Measurements from ENCODE around the gene C4A. TPM values are rescaled to one million over a fixed set of nuclear protein-coding genes. Genes with fewer than 3 reads are reported as not detected.
"Not testable (repeated sequence)": the region's sequence is repeated elsewhere in the genome, so short reads cannot be mapped to it uniquely, and the experiment has no call there.

C4A gene
- total RNA-seq, 1 experiment from 2014 or later: 1.5 TPM

GRCh38 chr6:32005538-32005880 is 23.7 kb downstream of the C4A start:
- not testable (repeated sequence) for BruUV-seq (replicated peaks); H3K4me1 Mint-ChIP-seq (ENCODE audit: low read depth, unreplicated experiment); H3K4me1 ChIP-seq

GRCh38 chr6:32005991-32006529 is 24.2 kb downstream of the C4A start:
- H3K27ac Mint-ChIP-seq (ENCODE audit: unreplicated experiment); H3K4me1 Mint-ChIP-seq (ENCODE audit: low read depth, unreplicated experiment); H3K36me3 Mint-ChIP-seq (ENCODE audit: insufficient read depth, unreplicated experiment); H3K4me1 ChIP-seq; H3K27me3 ChIP-seq (replicated peaks; ENCODE audit: control insufficient read depth, insufficient read depth, low read length); intact Hi-C loops (cut with micrococcal nuclease; ENCODE audit: unreplicated experiment); H3K4me3 ChIP-seq (ENCODE audit: low read depth, low read length); H3K27me3 Mint-ChIP-seq (ENCODE audit: insufficient read depth, unreplicated experiment); H3K4me3 Mint-ChIP-seq (ENCODE audit: unreplicated experiment); H3K9me3 Mint-ChIP-seq (ENCODE audit: unreplicated experiment); H3K36me3 ChIP-seq (ENCODE audit: control insufficient read depth, insufficient read depth, low read length); H3K9me3 ChIP-seq; BruUV-seq (replicated peaks): not testable (repeated sequence)
- ChIA-PET POLR2A (interaction anchor here (1.1 kb wide), 1 partner anchor 34 kb away, joined by 6 read pairs; the partner anchor contains the start of gene DXO), CTCF (interaction anchor here (0.6 kb wide), 1 partner anchor 88 kb away, joined by 4 read pairs; no protein-coding TSS in a partner anchor)
- DNase-seq: peak; percentile 0 to 38

More at GRCh38 chr6:32005538-32005880, 23.7 kb downstream of the C4A start:
- H3K27me3 Mint-ChIP-seq (ENCODE audit: insufficient read depth, unreplicated experiment); H3K4me3 ChIP-seq (ENCODE audit: low read depth, low read length); H3K36me3 ChIP-seq (ENCODE audit: control insufficient read depth, insufficient read depth, low read length); CTCF ChIA-PET; H3K27ac Mint-ChIP-seq (ENCODE audit: unreplicated experiment); H3K36me3 Mint-ChIP-seq (ENCODE audit: insufficient read depth, unreplicated experiment); H3K9me3 ChIP-seq; H3K9me3 Mint-ChIP-seq (ENCODE audit: unreplicated experiment); H3K27me3 ChIP-seq (replicated peaks; ENCODE audit: control insufficient read depth, insufficient read depth, low read length); intact Hi-C loops (cut with micrococcal nuclease; ENCODE audit: unreplicated experiment); H3K4me3 Mint-ChIP-seq (ENCODE audit: unreplicated experiment): not testable (repeated sequence)
- DNase-seq: peak; percentile 2 to 20
- POLR2A ChIA-PET: interaction anchor here (1.1 kb wide), 1 partner anchor 34 kb away, joined by 6 read pairs; the partner anchor contains the start of gene DXO

- H3K4me1 ChIP-seq; BruUV-seq (replicated peaks); CTCF ChIA-PET; POLR2A ChIA-PET; H3K27me3 ChIP-seq (replicated peaks; ENCODE audit: control insufficient read depth, insufficient read depth, low read length); H3K9me3 ChIP-seq; H3K36me3 Mint-ChIP-seq (ENCODE audit: insufficient read depth, unreplicated experiment); intact Hi-C loops (cut with micrococcal nuclease; ENCODE audit: unreplicated experiment); H3K9me3 Mint-ChIP-seq (ENCODE audit: unreplicated experiment); H3K36me3 ChIP-seq (ENCODE audit: control insufficient read depth, insufficient read depth, low read length); H3K27me3 Mint-ChIP-seq (ENCODE audit: insufficient read depth, unreplicated experiment); H3K4me3 ChIP-seq (ENCODE audit: low read depth, low read length); H3K4me1 Mint-ChIP-seq (ENCODE audit: low read depth, unreplicated experiment); H3K27ac Mint-ChIP-seq (ENCODE audit: unreplicated experiment); H3K4me3 Mint-ChIP-seq (ENCODE audit: unreplicated experiment): not testable (repeated sequence)
- DNase-seq: peak; percentile 11 to 40
Measured at GRCh38 chr6:32007086-32007485, 25.2 kb downstream of the C4A start.

- H3K4me3 Mint-ChIP-seq (ENCODE audit: unreplicated experiment); H3K27me3 Mint-ChIP-seq (ENCODE audit: insufficient read depth, unreplicated experiment); H3K4me1 Mint-ChIP-seq (ENCODE audit: low read depth, unreplicated experiment); H3K27ac Mint-ChIP-seq (ENCODE audit: unreplicated experiment); H3K4me1 ChIP-seq; H3K36me3 Mint-ChIP-seq (ENCODE audit: insufficient read depth, unreplicated experiment); H3K27me3 ChIP-seq (replicated peaks; ENCODE audit: control insufficient read depth, insufficient read depth, low read length); DNase-seq; CTCF ChIA-PET; BruUV-seq (replicated peaks); H3K36me3 ChIP-seq (ENCODE audit: control insufficient read depth, insufficient read depth, low read length); H3K9me3 Mint-ChIP-seq (ENCODE audit: unreplicated experiment); H3K9me3 ChIP-seq; POLR2A ChIA-PET; intact Hi-C loops (cut with micrococcal nuclease; ENCODE audit: unreplicated experiment); H3K4me3 ChIP-seq (ENCODE audit: low read depth, low read length): not testable (repeated sequence)
Measured at GRCh38 chr6:32008037-32008436, 26.2 kb downstream of the C4A start.

GRCh38 chr6:32008616-32009015 is 26.8 kb downstream of the C4A start:
- H3K9me3 ChIP-seq; H3K4me1 Mint-ChIP-seq (ENCODE audit: low read depth, unreplicated experiment); H3K27ac Mint-ChIP-seq (ENCODE audit: unreplicated experiment); H3K27me3 Mint-ChIP-seq (ENCODE audit: insufficient read depth, unreplicated experiment); H3K4me1 ChIP-seq; H3K9me3 Mint-ChIP-seq (ENCODE audit: unreplicated experiment); H3K27me3 ChIP-seq (replicated peaks; ENCODE audit: control insufficient read depth, insufficient read depth, low read length); H3K36me3 ChIP-seq (ENCODE audit: control insufficient read depth, insufficient read depth, low read length); CTCF ChIA-PET; H3K4me3 ChIP-seq (ENCODE audit: low read depth, low read length); H3K4me3 Mint-ChIP-seq (ENCODE audit: unreplicated experiment); POLR2A ChIA-PET; BruUV-seq (replicated peaks); H3K36me3 Mint-ChIP-seq (ENCODE audit: insufficient read depth, unreplicated experiment); intact Hi-C loops (cut with micrococcal nuclease; ENCODE audit: unreplicated experiment): not testable (repeated sequence)
- peak; percentile 1 to 37 for DNase-seq

- BruUV-seq (replicated peaks); H3K36me3 ChIP-seq (ENCODE audit: control insufficient read depth, insufficient read depth, low read length); CTCF ChIA-PET; H3K4me1 ChIP-seq; H3K4me1 Mint-ChIP-seq (ENCODE audit: low read depth, unreplicated experiment); H3K27me3 Mint-ChIP-seq (ENCODE audit: insufficient read depth, unreplicated experiment); H3K9me3 Mint-ChIP-seq (ENCODE audit: unreplicated experiment); H3K9me3 ChIP-seq; H3K36me3 Mint-ChIP-seq (ENCODE audit: insufficient read depth, unreplicated experiment); POLR2A ChIA-PET; H3K4me3 Mint-ChIP-seq (ENCODE audit: unreplicated experiment); intact Hi-C loops (cut with micrococcal nuclease; ENCODE audit: unreplicated experiment); H3K27ac Mint-ChIP-seq (ENCODE audit: unreplicated experiment); H3K4me3 ChIP-seq (ENCODE audit: low read depth, low read length); H3K27me3 ChIP-seq (replicated peaks; ENCODE audit: control insufficient read depth, insufficient read depth, low read length): not testable (repeated sequence)
- DNase-seq: peak; percentile 1 to 38
Measured at GRCh38 chr6:32009537-32009936, 27.7 kb downstream of the C4A start.

GRCh38 chr6:32010856-32011530 is 29.1 kb downstream of the C4A start:
- H3K4me3 ChIP-seq (ENCODE audit: low read depth, low read length); intact Hi-C loops (cut with micrococcal nuclease; ENCODE audit: unreplicated experiment); BruUV-seq (replicated peaks); H3K36me3 Mint-ChIP-seq (ENCODE audit: insufficient read depth, unreplicated experiment); H3K27me3 Mint-ChIP-seq (ENCODE audit: insufficient read depth, unreplicated experiment); H3K4me1 ChIP-seq; H3K4me3 Mint-ChIP-seq (ENCODE audit: unreplicated experiment); H3K9me3 Mint-ChIP-seq (ENCODE audit: unreplicated experiment); H3K36me3 ChIP-seq (ENCODE audit: control insufficient read depth, insufficient read depth, low read length); POLR2A ChIA-PET; H3K9me3 ChIP-seq; H3K27ac Mint-ChIP-seq (ENCODE audit: unreplicated experiment); H3K27me3 ChIP-seq (replicated peaks; ENCODE audit: control insufficient read depth, insufficient read depth, low read length); CTCF ChIA-PET; H3K4me1 Mint-ChIP-seq (ENCODE audit: low read depth, unreplicated experiment): not testable (repeated sequence)
- peak; percentile 0 to 25 for DNase-seq
